MM.1S (cell line): ENCODE measurements around the gene IST1.

Experiments used
- DNase-seq: peaks from one replicate; pipeline ENCODE4 v3.0.0-alpha.2; 2015
- H2AFZ ChIP-seq: fragments of 300-600 bp; sonication (generic); 2 replicates; pipeline ENCODE4 v1.6.0; 2016; ENCODE audit warnings: antibody characterized with exemption, low read length
- H3F3A ChIP-seq: fragments of 300-600 bp; sonication (generic); 2 replicates; pipeline ENCODE4 v1.6.1; 2016; ENCODE audit warnings: mild to moderate bottlenecking, antibody characterized with exemption, low read length, moderate library complexity, mixed read lengths; ENCODE audit not compliant: insufficient read depth
- H3K27ac ChIP-seq: fragments of 300-600 bp; sonication (generic); 2 replicates; pipeline ENCODE4 v1.5.1; 2016; ENCODE audit warnings: mild to moderate bottlenecking, low read length
- H3K27me3 ChIP-seq: fragments of 300-600 bp; sonication (generic); replicated peaks from 2 replicates; pipeline ENCODE4 v1.6.0; 2016; ENCODE audit warnings: low read length; ENCODE audit not compliant: insufficient read depth
- H3K36me3 ChIP-seq: fragments of 300-600 bp; sonication (generic); replicated peaks from 2 replicates; pipeline ENCODE4 v1.6.1; 2016; ENCODE audit warnings: mild to moderate bottlenecking, low read length, mixed read lengths; ENCODE audit not compliant: insufficient read depth
- H3K4me1 ChIP-seq: fragments of 300-600 bp; sonication (generic); 2 replicates; pipeline ENCODE4 v1.6.1; 2016; ENCODE audit warnings: low read length, mixed read lengths
- H3K4me2 ChIP-seq: fragments of 300-600 bp; sonication (generic); 2 replicates; pipeline ENCODE4 v1.6.0; 2016; ENCODE audit warnings: low read depth, low read length
- H3K4me3 ChIP-seq: fragments of 300-600 bp; sonication (generic); 2 replicates; pipeline ENCODE4 v1.5.1; 2016; ENCODE audit warnings: low read length, mixed read lengths
- H3K79me2 ChIP-seq: fragments of 300-600 bp; sonication (generic); 2 replicates; pipeline ENCODE4 v1.6.1; 2016; ENCODE audit warnings: mixed run types, low read length, mixed read lengths
- H3K9ac ChIP-seq: fragments of 300-600 bp; sonication (generic); 2 replicates; pipeline ENCODE4 v1.6.1; 2016; ENCODE audit warnings: low read length, mixed read lengths
- H3K9me2 ChIP-seq: fragments of 300-600 bp; sonication (generic); replicated peaks from 2 replicates; pipeline ENCODE4 v1.6.1; 2016; ENCODE audit warnings: mild to moderate bottlenecking, low read length, mixed read lengths; ENCODE audit not compliant: insufficient read depth
- H3K9me3 ChIP-seq: fragments of 300-600 bp; sonication (generic); replicated peaks from 2 replicates; pipeline ENCODE4 v1.6.1; 2016; ENCODE audit warnings: mild to moderate bottlenecking, low read length, mixed read lengths; ENCODE audit not compliant: insufficient read depth
- H4K20me1 ChIP-seq: fragments of 300-600 bp; sonication (generic); 2 replicates; pipeline ENCODE4 v1.6.1; 2016; ENCODE audit warnings: mild to moderate bottlenecking, low read length, moderate library complexity, mixed read lengths; ENCODE audit not compliant: insufficient read depth
- EZH2 ChIP-seq: fragments of 300-600 bp; sonication (generic); optimal IDR thresholded peaks from 2 replicates; pipeline ENCODE3; 2017; ENCODE audit warnings: low read depth, mild to moderate bottlenecking, antibody characterized with exemption, low read length, mixed read lengths
- EZH2phosphoT487 ChIP-seq: fragments of 300-600 bp; sonication (generic); IDR thresholded peaks from 2 replicates; pipeline ENCODE4 v1.6.1; 2018; ENCODE audit warnings: antibody characterized with exemption, low read length
- TF ChIP-seq, protein P1 (sequence below): fragments of 300-600 bp; sonication (generic); IDR thresholded peaks from 2 replicates; pipeline ENCODE4 v1.5.1; 2016; ENCODE audit warnings: antibody characterized with exemption, low read length, mixed read lengths

The IST1 gene

DNA sequence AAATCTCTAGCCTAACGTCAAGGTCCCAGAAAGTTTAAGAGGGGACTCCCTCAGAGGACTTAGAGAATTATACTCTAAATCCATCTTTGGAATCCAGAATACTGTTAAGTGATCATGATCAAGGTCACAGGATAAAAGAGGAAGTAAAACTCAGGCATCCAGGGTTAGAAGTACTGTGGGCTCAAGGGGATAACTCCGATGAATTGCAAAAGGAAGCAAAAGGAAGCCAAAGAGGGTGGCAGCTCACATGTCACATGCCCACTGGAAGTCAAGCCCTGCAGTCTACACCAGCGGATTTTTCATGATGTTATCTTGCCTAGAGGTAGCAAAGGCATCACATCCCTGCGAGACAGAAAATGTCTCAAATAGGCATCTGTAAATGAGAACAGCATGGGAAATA is 15.2 kb upstream of the IST1 start:
- peaks cover 23% of the 10 kb centered on the region for H3K4me1 ChIP-seq

DNA sequence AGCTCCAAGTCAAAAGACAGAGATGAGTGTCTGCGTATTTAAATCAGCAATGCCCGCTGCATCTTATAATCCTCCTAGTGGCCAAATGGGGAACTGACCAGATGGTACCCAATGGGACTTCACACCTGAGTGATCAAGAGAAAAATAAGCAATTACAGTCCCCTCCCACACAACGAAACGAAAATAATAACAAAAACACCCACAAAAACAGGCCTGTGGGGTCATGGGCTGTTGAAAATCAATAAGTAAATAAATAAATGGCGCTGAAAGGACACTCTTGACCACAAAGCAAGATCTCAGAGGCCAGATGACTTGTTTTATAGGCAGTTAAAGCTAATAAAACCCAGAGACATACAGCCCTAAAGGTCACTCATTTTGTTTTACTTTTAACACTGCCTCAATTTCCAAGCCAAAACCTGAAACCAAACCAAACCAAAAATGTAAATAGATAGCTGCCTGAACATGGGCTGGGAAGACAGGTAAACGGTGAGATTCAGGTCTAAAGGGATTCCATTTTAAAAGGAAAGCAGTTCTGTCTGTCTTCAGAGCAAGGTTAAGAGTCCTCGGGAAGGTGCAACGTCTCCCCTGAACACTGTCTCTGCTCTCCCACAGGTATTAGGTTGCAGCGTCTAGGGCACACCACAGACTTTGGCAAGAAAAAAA is 12.7 kb upstream of the IST1 start:
- TF ChIP-seq, protein P1, sequence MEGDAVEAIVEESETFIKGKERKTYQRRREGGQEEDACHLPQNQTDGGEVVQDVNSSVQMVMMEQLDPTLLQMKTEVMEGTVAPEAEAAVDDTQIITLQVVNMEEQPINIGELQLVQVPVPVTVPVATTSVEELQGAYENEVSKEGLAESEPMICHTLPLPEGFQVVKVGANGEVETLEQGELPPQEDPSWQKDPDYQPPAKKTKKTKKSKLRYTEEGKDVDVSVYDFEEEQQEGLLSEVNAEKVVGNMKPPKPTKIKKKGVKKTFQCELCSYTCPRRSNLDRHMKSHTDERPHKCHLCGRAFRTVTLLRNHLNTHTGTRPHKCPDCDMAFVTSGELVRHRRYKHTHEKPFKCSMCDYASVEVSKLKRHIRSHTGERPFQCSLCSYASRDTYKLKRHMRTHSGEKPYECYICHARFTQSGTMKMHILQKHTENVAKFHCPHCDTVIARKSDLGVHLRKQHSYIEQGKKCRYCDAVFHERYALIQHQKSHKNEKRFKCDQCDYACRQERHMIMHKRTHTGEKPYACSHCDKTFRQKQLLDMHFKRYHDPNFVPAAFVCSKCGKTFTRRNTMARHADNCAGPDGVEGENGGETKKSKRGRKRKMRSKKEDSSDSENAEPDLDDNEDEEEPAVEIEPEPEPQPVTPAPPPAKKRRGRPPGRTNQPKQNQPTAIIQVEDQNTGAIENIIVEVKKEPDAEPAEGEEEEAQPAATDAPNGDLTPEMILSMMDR: peak; percentile 93
- TF ChIP-seq EZH2: no peak
- DNase-seq: peak; percentile 89
- peak overlapping the region; percentile 53; the same call in 1 of the 2 replicates for H3K27ac ChIP-seq
- H3K36me3 ChIP-seq: no peaks in the 10 kb centered on the region
- peaks cover 8% of the 10 kb centered on the region; the same call in 1 of the 2 replicates for H3K79me2 ChIP-seq
- peaks cover 30% of the 10 kb centered on the region for H3F3A ChIP-seq
- no peaks in the 10 kb centered on the region for H3K9me2 ChIP-seq
- no peaks in the 10 kb centered on the region for H3K27me3 ChIP-seq
- peaks cover 26% of the 10 kb centered on the region for H3K4me1 ChIP-seq
- H3K4me3 ChIP-seq: peak overlapping the region; percentile 93
- peak overlapping the region; percentile 89 for H3K4me2 ChIP-seq
- no peaks in the 10 kb centered on the region for H3K9me3 ChIP-seq
- H3K9ac ChIP-seq: peak overlapping the region; percentile 45; the same call in 1 of the 2 replicates
- H2AFZ ChIP-seq: peak overlapping the region; percentile 81
- H4K20me1 ChIP-seq: no peaks in the 10 kb centered on the region

More for the DNA sequence above, 15.2 kb upstream of the IST1 start:
- H3K27me3 ChIP-seq: no peaks in the 10 kb centered on the region
- no peaks in the 10 kb centered on the region for H3K9me2 ChIP-seq
- H2AFZ ChIP-seq: no peak overlapping the region
- H3K4me2 ChIP-seq: no peak overlapping the region
- peaks cover 8% of the 10 kb centered on the region; the same call in 1 of the 2 replicates for H3K79me2 ChIP-seq
- DNase-seq: no peak
- H4K20me1 ChIP-seq: no peaks in the 10 kb centered on the region
- no peak for TF ChIP-seq EZH2
- TF ChIP-seq, protein P1: no peak
- TF ChIP-seq EZH2phosphoT487: no peak
- H3K27ac ChIP-seq: no peak overlapping the region
- no peaks in the 10 kb centered on the region for H3K36me3 ChIP-seq
- no peaks in the 10 kb centered on the region for H3K9me3 ChIP-seq
- no peak overlapping the region for H3K9ac ChIP-seq
- no peak overlapping the region for H3K4me3 ChIP-seq
- H3F3A ChIP-seq: peaks cover 30% of the 10 kb centered on the region

DNA sequence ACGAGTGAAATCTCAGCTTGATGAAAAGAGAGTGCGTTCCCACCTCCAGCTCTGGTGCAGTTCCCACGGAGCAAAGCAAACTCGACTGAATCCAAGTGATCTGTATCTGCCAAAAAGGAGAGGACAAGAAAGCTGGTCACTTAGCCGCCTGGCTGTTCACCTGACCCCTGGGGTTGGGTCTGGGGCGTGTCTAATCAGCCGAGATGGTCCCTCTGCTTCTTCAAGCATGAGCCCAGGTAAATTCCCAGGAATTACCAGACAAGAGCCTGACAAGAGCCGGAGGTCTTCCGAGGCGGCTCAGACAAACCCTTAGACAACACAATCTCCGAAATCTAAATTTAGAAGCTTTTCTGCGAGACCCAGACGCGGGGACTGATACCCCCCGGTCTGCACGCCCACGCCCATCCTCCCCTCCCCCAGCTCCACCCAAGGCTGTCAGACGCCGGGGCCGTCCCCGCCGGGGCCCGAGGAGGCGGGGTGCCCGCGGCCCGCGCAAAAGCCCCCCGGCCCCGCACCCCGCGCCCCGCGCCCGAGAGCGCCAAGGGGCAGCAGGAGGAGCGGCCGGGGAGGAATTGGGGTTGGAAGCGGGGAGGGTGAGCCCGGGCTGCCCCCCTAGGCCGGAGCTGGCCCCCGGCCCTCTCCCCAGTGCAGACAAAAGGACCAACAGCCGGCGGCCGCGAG is 12.0 kb upstream of the IST1 start:
- no peaks in the 10 kb centered on the region for H3K9me3 ChIP-seq
- H3K36me3 ChIP-seq: no peaks in the 10 kb centered on the region
- DNase-seq: peak; percentile 47
- peak overlapping the region; percentile 89 for H3K4me2 ChIP-seq
- H3K27ac ChIP-seq: peak overlapping the region; percentile 70; the same call in 1 of the 2 replicates
- peaks cover 30% of the 10 kb centered on the region for H3F3A ChIP-seq
- H3K27me3 ChIP-seq: no peaks in the 10 kb centered on the region
- H2AFZ ChIP-seq: peak overlapping the region; percentile 91
- H3K4me3 ChIP-seq: peak overlapping the region; percentile 93
- peak overlapping the region; percentile 86 for H3K9ac ChIP-seq
- peaks cover 8% of the 10 kb centered on the region; the same call in 1 of the 2 replicates for H3K79me2 ChIP-seq
- TF ChIP-seq EZH2phosphoT487 (no peak), EZH2 (no peak)
- TF ChIP-seq, protein P1: no peak
- H3K4me1 ChIP-seq: peaks cover 26% of the 10 kb centered on the region
- H3K9me2 ChIP-seq: no peaks in the 10 kb centered on the region
- no peaks in the 10 kb centered on the region for H4K20me1 ChIP-seq
